K562 (cell line): Measurements from ENCODE around the gene S100A2. TPM values are rescaled to one million over a fixed set of nuclear protein-coding genes. Genes with fewer than 3 reads are reported as not detected.

ENCODE experiments used
- ATAC-seq: fragments of 200-7000 bp; cut with Tn5 transposase; 3 replicates; pipeline ENCODE4 v1.9.1; 2020; ENCODE audit warnings: moderate library complexity
- BruUV-seq: library from RNA; stranded (reverse); fragments of 400-500 nt; replicated peaks from 2 replicates; lab custom pipeline; 2021; lab: Mats Ljungman, UMichigan
- CTCF ChIA-PET: fragments of 300-600 bp; formaldehyde crosslinking; extraction: SDS; loops from one replicate; lab custom pipeline; 2021; ENCODE audit warnings: low intra/inter-chr PET ratio; lab: Yijun Ruan, JAX
- POLR2A ChIA-PET: fragments of 300-600, 350-650 bp; sonication (Branson Sonifier 250); formaldehyde crosslinking; extraction: SDS; loops from one replicate; lab custom pipeline; 2021; ENCODE audit warnings: antibody characterized with exemption, inconsistent platforms; lab: Yijun Ruan, JAX
- DNase-seq, 4 experiments: peaks; one replicate each; pipeline versions ENCODE4 v3.0.0 to v3.0.0-alpha.2; 2011 to 2018; ENCODE audit warnings: low spot score in 3 of 4, mixed read lengths in 3 of 4; ENCODE audit errors: extremely low read depth in 1 of 4
- FAIRE-seq: peaks from 2 replicates; lab custom pipeline; 2011; peaks lifted over from hg19 to GRCh38; lab: Jason Lieb, UNC
- H2AFZ ChIP-seq: 2 replicates; pipeline ENCODE4 v1.6.0; 2011; ENCODE audit warnings: low read depth, low read length, control low read depth, inconsistent platforms
- H3K27ac ChIP-seq: fragments of 200-600 bp; 3 replicates; pipeline ENCODE4 v1.8.0; 2011; ENCODE audit warnings: low read depth, mild to moderate bottlenecking, control low read depth, inconsistent platforms, low read length, moderate library complexity, mixed read lengths; ENCODE audit errors: extremely low read depth
- H3K27me3 ChIP-seq, 2 experiments: fragments of 300-600 bp in 1 of 2; 2 replicates in 1 of 2; 3 replicates in 1 of 2; pipeline versions ENCODE4 v1.6.0 to v1.8.0; 2011; ENCODE audit warnings: inconsistent platforms in 2 of 2, low read length in 2 of 2, mild to moderate bottlenecking in 1 of 2, mixed read lengths in 1 of 2, moderate library complexity in 1 of 2; ENCODE audit not compliant: control insufficient read depth in 2 of 2, insufficient read depth in 2 of 2
- H3K36me3 ChIP-seq: fragments of 300-600 bp; 3 replicates; pipeline ENCODE4 v1.8.0; 2011; ENCODE audit warnings: mild to moderate bottlenecking, low read length, inconsistent platforms; ENCODE audit not compliant: control insufficient read depth, insufficient read depth
- H3K4me1 ChIP-seq, 2 experiments: fragments of 200-600 bp in 1 of 2; replicated peaks in 1 of 2; 2 replicates in 1 of 2; 3 replicates in 1 of 2; pipeline versions ENCODE4 v1.5.1 to v1.8.0; 2011; ENCODE audit warnings: inconsistent platforms in 2 of 2, low read length in 2 of 2, mild to moderate bottlenecking in 1 of 2, mixed read lengths in 1 of 2, moderate library complexity in 1 of 2; ENCODE audit not compliant: control insufficient read depth in 2 of 2, insufficient read depth in 2 of 2
- H3K4me2 ChIP-seq: 2 replicates; pipeline ENCODE4 v1.6.1; 2011; ENCODE audit warnings: low read length, control low read depth, inconsistent platforms, mixed read lengths; ENCODE audit not compliant: insufficient read depth
- H3K4me3 ChIP-seq: fragments of 200-600 bp; sonication (generic), shearing (Covaris generic); 2 replicates; pipeline ENCODE4 v1.5.1; 2016; ENCODE audit warnings: control low read depth, inconsistent platforms
- H3K79me2 ChIP-seq: fragments of 200-600 bp; 3 replicates; pipeline ENCODE4 v1.8.0; 2011; ENCODE audit warnings: low read length, inconsistent platforms; ENCODE audit not compliant: control insufficient read depth, insufficient read depth
- H3K9ac ChIP-seq, 2 experiments: 2 replicates each; pipeline versions ENCODE4 v1.6.0 to v1.6.1; 2011; ENCODE audit warnings: low read depth in 2 of 2, low read length in 2 of 2, control low read depth in 1 of 2, inconsistent platforms in 1 of 2, mild to moderate bottlenecking in 1 of 2, mixed read lengths in 1 of 2; ENCODE audit not compliant: insufficient read depth in 1 of 2
- H3K9me1 ChIP-seq: one replicate; pipeline ENCODE4 v1.6.0; 2011; ENCODE audit warnings: inconsistent platforms, mild to moderate bottlenecking, low read length, moderate library complexity; ENCODE audit not compliant: control insufficient read depth, insufficient read depth
- H3K9me3 ChIP-seq: replicated peaks from 2 replicates; pipeline ENCODE4 v1.5.1; 2011; ENCODE audit warnings: low read depth, low read length, inconsistent platforms; ENCODE audit not compliant: control insufficient read depth, insufficient read depth
- H4K20me1 ChIP-seq: replicated peaks from 2 replicates; pipeline ENCODE4 v1.6.1; 2011; ENCODE audit warnings: low read length, inconsistent platforms, mixed read lengths; ENCODE audit not compliant: control insufficient read depth, insufficient read depth
- BRF2 ChIP-seq: IDR thresholded peaks from 3 replicates; pipeline ENCODE4 v1.6.1; 2011; ENCODE audit warnings: borderline replicate concordance, mild to moderate bottlenecking; ENCODE audit not compliant: insufficient read length, insufficient read depth
- CBX1 ChIP-seq: sonication (generic); IDR thresholded peaks from 2 replicates; pipeline ENCODE4 v1.6.1; 2016; ENCODE audit warnings: antibody characterized with exemption, low read depth, mild to moderate bottlenecking
- HDAC3 ChIP-seq: fragments of 450-650 bp; IDR thresholded peaks from 2 replicates; pipeline ENCODE4 v1.6.1; 2018; ENCODE audit warnings: borderline replicate concordance, mild to moderate bottlenecking, moderate library complexity; ENCODE audit not compliant: partially characterized antibody
- HNRNPL ChIP-seq: fragments of 200-400 bp; formaldehyde crosslinking; IDR thresholded peaks from 2 replicates; pipeline ENCODE4 v1.6.1; 2017; ENCODE audit warnings: low read depth, mild to moderate bottlenecking, low read length
- NCOA2 ChIP-seq, 2 experiments: fragments of 450-650 bp; IDR thresholded peaks; 2 replicates each; pipeline ENCODE4 v1.6.1; 2018; ENCODE audit warnings: mild to moderate bottlenecking in 2 of 2, moderate library complexity in 1 of 2; ENCODE audit not compliant: partially characterized antibody in 2 of 2
- POU5F1 ChIP-seq: fragments of 150-350 bp; IDR thresholded peaks from 2 replicates; pipeline ENCODE4 v1.6.1; 2014; ENCODE audit warnings: borderline replicate concordance, low read length, low read depth, mild to moderate bottlenecking; ENCODE audit not compliant: partially characterized antibody
- ZFX ChIP-seq: sonication (generic); formaldehyde crosslinking; IDR thresholded peaks from 2 replicates; pipeline ENCODE4 v1.8.0; 2022; ENCODE audit warnings: mild to moderate bottlenecking, missing genetic modification reagents, moderate library complexity
- ZNF165 ChIP-seq: fragments of 250-450 bp; sonication (Bioruptor Pico); IDR thresholded peaks from 2 replicates; pipeline ENCODE4 v1.4.0; 2020; ENCODE audit warnings: borderline replicate concordance
- ZNF263 ChIP-seq: sonication (generic); formaldehyde crosslinking; IDR thresholded peaks from 2 replicates; pipeline ENCODE4 v1.8.0; 2022; ENCODE audit warnings: mild to moderate bottlenecking, missing genetic modification reagents, borderline replicate concordance
- WGBS: fragments of 100-300 bp; shearing (Covaris generic); methylation state at CpG from one replicate; pipeline ENCODE4 v1.1.6; 2016; ENCODE audit warnings: low coverage, mixed read lengths; ENCODE audit not compliant: insufficient coverage; ENCODE audit errors: missing lambda C conversion rate; 5-methylcytosine and 5-hydroxymethylcytosine counted together
- in situ Hi-C: fragments of 300-500 bp; cut with MboI; formaldehyde crosslinking; loops from 4 replicates; pipeline ENCODE4 v1.15.0; 2018; ENCODE audit warnings: inconsistent platforms, mixed read lengths
- intact Hi-C: fragments of 100-400 bp; cut with micrococcal nuclease; formaldehyde crosslinking; loops from 2 replicates; pipeline ENCODE4 v1.14.2; 2022
- polyA plus RNA-seq, 8 experiments: library from polyadenylated mRNA; depleted of rRNA in 4 of 8; stranded (reverse) in 5 of 8; unstranded in 3 of 8; fragments of >200 nt; fragmentation: Nextera tagmentation in 2 of 8; fragmentation: Illumina TruSeq in 1 of 8; extraction: Ambion mirVana in 2 of 8; extraction: Trizol in 1 of 8; gene quantifications; 2 replicates each; pipeline versions ENCODE4 v1.2.1 to v1.2.3, GENCODE V29; 2011 to 2014; ENCODE audit warnings: inconsistent platforms in 1 of 8, missing spikeins in 1 of 8
- total RNA-seq, 7 experiments: library from RNA; depleted of rRNA in 6 of 7; stranded (reverse); fragments of >200 nt in 6 of 7; fragmentation: Illumina TruSeq in 2 of 7; extraction: Trizol in 2 of 7; gene quantifications; 2 replicates each; pipeline versions ENCODE4 v1.2.1 to v1.2.3, GENCODE V29; 2011 to 2021; ENCODE audit warnings: low replicate concordance in 1 of 7

Gene S100A2
- total and polyA plus RNA-seq, 9 of the 15 experiments (the other 6 are each of a cell fraction or from before 2014, with no cell fraction given): 0.28 to 0.65 (median 0.44) TPM; not detected in 4

DNA sequence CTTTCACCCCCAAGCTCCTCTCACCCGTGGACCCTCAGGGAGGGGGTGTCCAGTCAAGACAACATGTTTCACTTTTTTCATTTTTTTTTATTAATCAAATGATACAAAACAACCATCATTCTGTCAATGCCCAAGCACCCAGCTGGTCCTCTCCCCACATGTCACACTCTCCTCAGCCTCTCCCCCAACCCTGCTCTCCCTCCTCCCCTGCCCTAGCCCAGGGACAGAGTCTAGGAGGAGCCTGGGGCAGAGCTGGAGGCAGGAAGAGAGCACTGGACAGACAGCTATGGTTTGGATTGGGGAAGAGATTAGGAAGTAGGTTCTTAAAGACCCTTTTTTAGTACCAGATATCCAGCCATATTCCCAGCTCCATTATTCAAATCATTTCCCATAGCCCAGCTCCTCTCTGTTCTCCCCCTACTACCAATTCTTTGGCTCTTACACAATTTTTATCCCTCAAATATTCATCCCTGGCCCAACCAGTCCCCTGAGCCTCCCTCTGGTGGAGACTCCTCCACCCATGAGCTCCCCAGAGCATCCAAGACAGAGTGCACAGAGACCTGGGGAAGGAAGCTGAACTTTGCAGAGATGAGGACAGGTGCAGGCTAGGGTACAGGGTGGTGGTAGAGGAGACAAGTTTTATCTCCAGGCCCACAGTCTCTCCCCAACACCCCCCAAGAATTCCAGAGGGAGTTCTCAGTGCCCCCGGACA, 48.7 kb upstream of the S100A2 start:
- in situ Hi-C loops: no loop called here
- H3K36me3 ChIP-seq: no peaks in the 10 kb centered on the region
- H4K20me1 ChIP-seq: no peaks in the 10 kb centered on the region
- H3K9me3 ChIP-seq: no peaks in the 10 kb centered on the region
- intact Hi-C loops: no loop called here
- POLR2A ChIA-PET: interaction anchor here (0.6 to 6.8 kb wide), 6 partner anchors 10 to 898 kb away, joined by 3 to 70 read pairs (median 4); partner anchors contain the start of genes S100A1 and S100A13
- H3K4me1 ChIP-seq: peaks cover 28 to 47% of the 10 kb centered on the region in 2 experiments
- WGBS: 45% methylated on average over 2 of the region's 2 CpGs
- no peaks in the 10 kb centered on the region for H3K79me2 ChIP-seq
- H3K27me3 ChIP-seq: no peaks in the 10 kb centered on the region
- H3K9ac ChIP-seq: no peak overlapping the region
- ATAC-seq (no peak), FAIRE-seq (no peak), DNase-seq (no peak)
- H3K9me1 ChIP-seq: no peaks in the 10 kb centered on the region
- H3K27ac ChIP-seq: no peak overlapping the region
- no TSS peak for BruUV-seq
- H2AFZ ChIP-seq: no peak overlapping the region
- no peak for TF ChIP-seq HNRNPL
- TF ChIP-seq ZNF263: peak; percentile 87
- TF ChIP-seq, all 486 proteins: peak for 1
- H3K4me3 ChIP-seq: no peak overlapping the region
- H3K4me2 ChIP-seq: no peak overlapping the region
- CTCF ChIA-PET: no interaction called here

DNA sequence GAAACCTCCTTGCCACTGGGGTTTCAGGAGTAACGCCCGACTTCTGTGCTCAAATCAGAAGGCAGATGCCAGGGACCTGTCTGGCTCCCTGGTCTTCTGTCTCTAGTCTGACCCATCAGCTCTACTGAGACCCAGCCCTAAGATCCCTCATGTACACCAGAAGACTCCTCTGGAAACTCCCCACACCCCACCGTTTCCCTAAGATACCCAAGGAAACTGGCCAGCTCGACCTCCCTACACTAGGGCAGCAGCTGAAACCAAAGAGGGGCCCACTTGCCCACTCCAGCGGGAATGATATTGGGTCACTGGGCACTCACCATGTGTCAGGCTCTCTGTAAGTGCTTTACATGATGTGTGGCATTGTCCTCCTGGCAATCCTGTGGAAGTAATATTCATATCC, 47.8 kb upstream of the S100A2 start:
- Histone ChIP-seq H3K4me2 (no peak overlapping the region), H3K79me2 (no peaks in the 10 kb centered on the region), H4K20me1 (no peaks in the 10 kb centered on the region), H3K9me3 (no peaks in the 10 kb centered on the region), H3K9me1 (peaks cover 6% of the 10 kb centered on the region), H3K9ac (no peak overlapping the region; a peak in 1 of 4 replicates), H3K27me3 (no peaks in the 10 kb centered on the region), H3K4me1 (peaks cover 38 to 56% of the 10 kb centered on the region in 2 experiments), H3K27ac (no peak overlapping the region), H2AFZ (no peak overlapping the region), H3K4me3 (no peak overlapping the region), H3K36me3 (no peaks in the 10 kb centered on the region)
- in situ Hi-C loops (no loop called here), intact Hi-C loops (no loop called here)
- TF ChIP-seq ZNF165 (CRISPR knock-in tag): no peak
- no peak for TF ChIP-seq ZFX (CRISPR knock-in tag)
- TF ChIP-seq POU5F1: no peak
- no peak for TF ChIP-seq BRF2
- no peak for TF ChIP-seq HDAC3
- TF ChIP-seq NCOA2 (IDR thresholded peaks at IDR 0.05; ENCODE audit: partially characterized antibody in 2 of 2): no peak
- TF ChIP-seq CBX1: no peak
- BruUV-seq: no TSS peak
- ChIA-PET CTCF (no interaction called here), POLR2A (interaction anchor here (0.6 to 6.8 kb wide), 5 partner anchors 11 to 899 kb away, joined by 3 to 70 read pairs (median 8); partner anchors contain the start of genes S100A1 and S100A13)
- 53% methylated on average over 5 of the region's 5 CpGs for WGBS
- no peak for ATAC-seq
- no peak for FAIRE-seq
- no peak for DNase-seq
